ENCODE results near the gene CNTNAP2.

DNA sequence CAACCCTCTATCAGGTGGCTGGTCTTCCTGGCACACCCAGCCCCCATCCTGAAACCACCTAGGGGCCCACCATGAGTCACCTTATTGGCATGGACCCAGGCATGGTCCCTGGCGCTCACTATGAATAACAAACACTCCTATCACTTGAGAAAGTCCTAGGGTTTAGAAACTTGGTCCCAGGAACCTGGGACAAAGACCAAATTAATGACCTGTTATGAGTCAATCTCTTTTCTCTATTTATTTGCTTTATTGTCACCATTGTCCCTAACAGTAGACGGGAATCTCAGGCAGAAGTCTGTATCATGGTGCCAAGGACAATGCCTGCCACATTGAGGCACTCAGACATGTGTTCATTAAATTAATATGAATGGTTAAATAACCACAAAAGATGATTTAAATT lies 1874.3 kb downstream of the CNTNAP2 start:
- TF ChIP-seq, protein P1, sequence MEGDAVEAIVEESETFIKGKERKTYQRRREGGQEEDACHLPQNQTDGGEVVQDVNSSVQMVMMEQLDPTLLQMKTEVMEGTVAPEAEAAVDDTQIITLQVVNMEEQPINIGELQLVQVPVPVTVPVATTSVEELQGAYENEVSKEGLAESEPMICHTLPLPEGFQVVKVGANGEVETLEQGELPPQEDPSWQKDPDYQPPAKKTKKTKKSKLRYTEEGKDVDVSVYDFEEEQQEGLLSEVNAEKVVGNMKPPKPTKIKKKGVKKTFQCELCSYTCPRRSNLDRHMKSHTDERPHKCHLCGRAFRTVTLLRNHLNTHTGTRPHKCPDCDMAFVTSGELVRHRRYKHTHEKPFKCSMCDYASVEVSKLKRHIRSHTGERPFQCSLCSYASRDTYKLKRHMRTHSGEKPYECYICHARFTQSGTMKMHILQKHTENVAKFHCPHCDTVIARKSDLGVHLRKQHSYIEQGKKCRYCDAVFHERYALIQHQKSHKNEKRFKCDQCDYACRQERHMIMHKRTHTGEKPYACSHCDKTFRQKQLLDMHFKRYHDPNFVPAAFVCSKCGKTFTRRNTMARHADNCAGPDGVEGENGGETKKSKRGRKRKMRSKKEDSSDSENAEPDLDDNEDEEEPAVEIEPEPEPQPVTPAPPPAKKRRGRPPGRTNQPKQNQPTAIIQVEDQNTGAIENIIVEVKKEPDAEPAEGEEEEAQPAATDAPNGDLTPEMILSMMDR (conservative IDR thresholded peaks at IDR 0.05) = no peak
- TF ChIP-seq ZFX (IDR thresholded peaks at IDR 0.05) = no peak

Measured in C4-2B (cell line).